C4-2B (cell line): ENCODE data around the gene CD48.

ENCODE experiments used
- H3K27ac ChIP-seq: fragments of 450-650 bp; 2 replicates; pipeline ENCODE4 v1.5.1; 2017
- ZFX ChIP-seq: fragments of 450-650 bp; IDR thresholded peaks from 2 replicates; pipeline ENCODE4 v1.6.1; 2017
- TF ChIP-seq, protein P1 (sequence below): fragments of 450-650 bp; conservative IDR thresholded peaks from 2 replicates; pipeline ENCODE4 v1.5.1; 2017; ENCODE audit warnings: mild to moderate bottlenecking

Gene CD48

DNA sequence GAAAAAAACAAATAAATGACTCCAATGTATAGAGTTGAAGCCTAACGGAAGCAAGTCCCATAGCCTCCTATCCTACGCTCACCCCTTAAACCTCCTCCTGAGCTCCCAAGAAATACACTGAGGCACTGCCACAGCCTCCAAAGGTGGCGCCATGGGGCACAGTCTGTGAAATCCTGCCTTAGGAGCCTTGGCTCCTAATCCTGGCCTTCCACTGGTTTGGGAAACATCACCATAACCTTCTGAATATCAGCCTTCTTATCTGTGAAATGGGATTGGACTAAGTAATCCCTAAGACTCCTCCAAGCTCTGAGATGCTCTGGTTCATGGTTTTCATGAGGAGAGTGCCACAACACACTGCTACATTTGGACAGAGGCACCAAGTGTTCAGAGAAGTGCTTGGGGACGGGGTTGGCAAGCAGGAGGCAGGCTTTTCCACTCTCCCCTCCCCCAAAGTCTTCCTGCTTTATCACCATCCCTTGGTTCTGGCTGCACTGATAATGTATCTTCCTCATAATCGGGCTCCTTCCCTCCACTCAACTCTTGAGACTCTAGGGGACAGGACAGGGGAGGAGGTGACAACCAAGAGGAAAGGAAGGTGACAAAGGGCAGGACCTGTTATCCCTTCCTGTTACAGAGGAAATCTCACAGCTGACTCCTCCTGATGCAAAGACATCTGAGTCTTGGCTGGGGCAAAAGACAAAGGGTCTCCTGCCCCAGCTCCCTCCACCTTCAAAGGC is 30.2 kb upstream of the CD48 start:
- no peak overlapping the region for H3K27ac ChIP-seq
- no peak for TF ChIP-seq ZFX
- TF ChIP-seq, protein P1, sequence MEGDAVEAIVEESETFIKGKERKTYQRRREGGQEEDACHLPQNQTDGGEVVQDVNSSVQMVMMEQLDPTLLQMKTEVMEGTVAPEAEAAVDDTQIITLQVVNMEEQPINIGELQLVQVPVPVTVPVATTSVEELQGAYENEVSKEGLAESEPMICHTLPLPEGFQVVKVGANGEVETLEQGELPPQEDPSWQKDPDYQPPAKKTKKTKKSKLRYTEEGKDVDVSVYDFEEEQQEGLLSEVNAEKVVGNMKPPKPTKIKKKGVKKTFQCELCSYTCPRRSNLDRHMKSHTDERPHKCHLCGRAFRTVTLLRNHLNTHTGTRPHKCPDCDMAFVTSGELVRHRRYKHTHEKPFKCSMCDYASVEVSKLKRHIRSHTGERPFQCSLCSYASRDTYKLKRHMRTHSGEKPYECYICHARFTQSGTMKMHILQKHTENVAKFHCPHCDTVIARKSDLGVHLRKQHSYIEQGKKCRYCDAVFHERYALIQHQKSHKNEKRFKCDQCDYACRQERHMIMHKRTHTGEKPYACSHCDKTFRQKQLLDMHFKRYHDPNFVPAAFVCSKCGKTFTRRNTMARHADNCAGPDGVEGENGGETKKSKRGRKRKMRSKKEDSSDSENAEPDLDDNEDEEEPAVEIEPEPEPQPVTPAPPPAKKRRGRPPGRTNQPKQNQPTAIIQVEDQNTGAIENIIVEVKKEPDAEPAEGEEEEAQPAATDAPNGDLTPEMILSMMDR = no peak

DNA sequence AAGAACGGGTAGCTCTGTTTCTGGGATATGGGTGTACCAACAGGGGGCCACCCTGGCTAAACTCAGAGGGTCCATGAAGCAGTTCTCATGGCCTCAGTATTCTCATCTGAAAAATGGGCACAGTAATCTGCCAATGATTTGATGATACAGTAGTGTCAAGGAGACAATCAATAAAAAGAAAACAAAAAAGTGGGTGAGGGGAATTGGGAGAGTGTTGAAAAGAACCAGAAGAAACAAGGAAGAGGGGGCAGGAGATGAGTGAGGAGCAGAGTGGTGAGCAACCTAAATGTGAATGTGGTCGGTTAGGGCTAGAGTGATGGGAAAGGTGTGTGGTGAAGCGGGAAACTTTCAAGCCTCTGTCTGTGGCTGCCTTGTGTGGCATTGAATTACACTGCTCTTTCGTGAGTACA is 29.5 kb upstream of the CD48 start:
- no peak overlapping the region for H3K27ac ChIP-seq

DNA sequence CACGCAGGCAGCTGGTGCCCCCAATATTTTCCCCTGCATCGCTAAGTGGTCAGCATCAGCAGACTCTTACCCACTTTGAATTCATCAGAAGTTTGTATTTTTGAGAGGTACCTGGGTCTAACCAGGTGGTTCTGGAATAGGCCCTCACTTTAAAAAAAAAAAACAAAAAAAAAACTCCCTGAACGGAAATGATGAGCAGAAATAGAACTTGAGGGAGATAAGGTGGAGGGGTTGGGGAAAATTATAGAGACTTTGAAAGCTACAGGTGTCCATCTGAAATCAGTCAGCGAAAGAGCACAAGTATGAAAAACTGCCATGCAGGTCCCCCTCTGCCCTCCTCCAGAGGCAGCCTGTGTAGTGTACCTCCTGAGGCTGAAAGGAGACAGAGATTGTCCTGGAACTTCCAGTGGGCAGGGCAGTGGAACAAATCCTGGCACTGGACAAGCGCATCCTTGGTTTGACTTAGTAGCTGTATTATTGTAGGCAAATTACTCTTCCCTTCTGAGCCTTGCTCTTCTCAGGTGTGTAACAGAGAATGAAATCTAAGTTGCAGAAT is 28.6 kb upstream of the CD48 start:
- TF ChIP-seq, protein P1 = no peak
- no peak for TF ChIP-seq ZFX
- no peak overlapping the region for H3K27ac ChIP-seq

More for the DNA sequence above, 29.5 kb upstream of the CD48 start:
- TF ChIP-seq ZFX = no peak
- TF ChIP-seq, protein P1 = no peak

DNA sequence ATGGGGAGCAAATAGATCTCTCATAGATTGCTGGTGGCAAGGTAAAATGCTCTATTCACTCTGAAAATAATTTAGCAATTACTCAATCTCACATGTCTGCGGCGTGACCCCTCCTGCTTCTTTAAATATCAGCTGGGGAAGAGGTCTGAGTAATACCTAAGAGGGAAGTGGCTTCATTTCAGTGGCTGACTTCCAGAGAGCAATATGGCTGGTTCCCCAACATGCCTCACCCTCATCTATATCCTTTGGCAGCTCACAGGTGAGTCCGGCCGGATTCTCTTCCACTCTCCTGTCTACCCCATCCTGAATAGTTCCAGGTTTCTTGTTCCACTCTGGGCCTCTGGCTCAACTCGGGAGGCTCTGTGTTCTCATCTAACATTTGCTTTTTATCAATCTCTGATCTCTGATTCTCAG is 27.5 kb upstream of the CD48 start, which contains the start of gene SLAMF7:
Gene SLAMF7, plus strand, starts transcription at position 150 of the 414 bp plus-strand sequence. Its CDS starts 55 bp downstream, at position 205.
- no peak within 1 kb of the TSS for H3K27ac ChIP-seq
- TF ChIP-seq, protein P1 = no peak
- TF ChIP-seq ZFX = no peak

DNA sequence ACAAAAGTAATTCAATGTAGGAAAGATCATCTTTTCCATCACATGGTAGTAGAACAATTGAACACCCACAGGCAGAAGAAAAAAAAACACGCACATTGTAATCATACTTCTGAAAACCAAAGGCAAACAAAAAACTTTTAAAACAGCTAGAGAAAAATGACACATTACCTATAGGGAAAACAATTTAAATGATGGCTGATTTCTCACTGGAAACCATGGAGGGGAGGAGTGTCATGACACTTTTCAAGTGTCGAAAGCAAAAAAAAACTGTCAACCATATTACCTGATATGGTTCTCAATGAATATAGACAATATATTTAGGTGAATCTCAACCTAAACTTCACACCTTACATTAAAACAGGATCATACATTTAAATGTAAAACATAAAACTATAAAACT is 26.6 kb upstream of the CD48 start:
- no peak overlapping the region for H3K27ac ChIP-seq
- TF ChIP-seq ZFX = no peak
- TF ChIP-seq, protein P1 = no peak

DNA sequence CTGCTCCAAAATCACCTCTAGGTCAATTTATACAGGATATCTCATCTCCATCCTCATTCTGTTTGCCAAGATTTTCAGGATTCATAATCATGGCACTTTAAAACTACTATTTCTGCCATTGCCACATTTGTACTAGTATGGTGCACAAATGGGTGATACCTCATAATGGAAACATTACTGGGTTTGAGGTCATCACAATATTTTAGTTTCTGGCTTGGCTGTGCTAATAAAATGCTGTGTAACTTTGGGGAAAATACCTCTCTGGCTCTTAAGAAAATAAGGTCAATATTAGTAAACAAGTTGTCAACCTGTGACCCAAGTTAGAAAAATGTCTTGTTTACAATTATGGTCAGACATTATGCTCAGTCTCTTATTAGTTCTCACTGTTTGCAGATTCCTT is 22.7 kb upstream of the CD48 start:
- TF ChIP-seq ZFX = no peak
- TF ChIP-seq, protein P1 = no peak
- H3K27ac ChIP-seq = no peak overlapping the region

DNA sequence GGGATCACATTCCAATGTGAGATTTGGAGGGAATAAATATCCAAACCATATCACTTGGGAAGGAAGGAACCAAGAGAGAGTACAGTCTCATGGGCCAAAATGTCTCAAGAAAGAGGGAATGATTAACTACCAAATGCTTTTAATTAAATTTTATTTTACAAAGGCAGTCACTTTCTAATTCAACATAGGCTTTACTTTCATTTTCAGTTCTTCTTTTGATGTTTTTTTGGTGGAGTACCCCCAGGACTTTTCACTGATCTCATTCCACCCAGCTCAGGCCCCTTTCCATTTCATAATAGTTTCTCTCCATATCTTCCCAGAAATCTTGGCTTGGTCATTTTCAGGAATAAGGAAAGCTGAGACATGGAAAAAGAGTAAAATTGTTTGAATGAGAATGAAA is 22.3 kb upstream of the CD48 start:
- H3K27ac ChIP-seq = no peak overlapping the region
- TF ChIP-seq, protein P1 = no peak
- TF ChIP-seq ZFX = no peak
